ENCODE results near the gene PYGO1. TPM values are rescaled to one million over a fixed set of nuclear protein-coding genes. Genes with fewer than 3 reads are reported as not detected.

The PYGO1 gene
- 6.6 and 10.0 TPM in 2 replicates for total RNA-seq (2012; rRNA removed)
- polyA plus RNA-seq (2012; rRNA removed) = 2.6 and 3.0 TPM in 2 replicates
- 0.59 and 0.74 TPM in 2 replicates for polyA plus RNA-seq (2012; cell fraction: cytosol; rRNA removed)
- 0.44 and 5.0 TPM in 2 replicates for polyA plus RNA-seq (2012; cell fraction: nucleus; rRNA removed; ENCODE audit: low replicate concordance)
- percentile 73 among the genes with signal in this experiment for Bru-seq, nascent RNA
- BruChase-seq, experiment 1, labeled RNA remaining after a 6-hour chase = percentile 81 among the genes with signal in this experiment
- percentile 87 among the genes with signal in this experiment for BruChase-seq, experiment 2, labeled RNA remaining after a 2-hour chase
- long read RNA-seq, partial matches to known transcripts = 0 of 3 reads
- long read RNA-seq, other reads (novel, unspliced or antisense) = 1 of 3 reads

GRCh38 chr15:55588070-55588814 lies at the start of gene PYGO1:
PYGO1 (minus strand) TSS chr15:55588345; CDS start chr15:55587883, 462 bp downstream.
- peak; percentile 82 for ATAC-seq (ENCODE audit: low read depth)
- peak within 1 kb of the TSS; percentile 94 for H3K9ac ChIP-seq (ENCODE audit: low read depth, low read length)
- peak within 1 kb of the TSS; percentile 82 for H2AK9ac ChIP-seq (replicated peaks; ENCODE audit: low read depth, low read length, poor library complexity)
- H3K4ac ChIP-seq (ENCODE audit: low read depth, low read length) = peak within 1 kb of the TSS; percentile 61
- H4K20me1 ChIP-seq (ENCODE audit: insufficient read depth, low read length) = 0 out of 2 replicates have a peak, but pooled peaks cover 7% of the 10 kb centered on the region
- H2BK5ac ChIP-seq (ENCODE audit: low read depth, low read length, poor library complexity, severe bottlenecking) = peak within 1 kb of the TSS; percentile 27
- no peak within 1 kb of the TSS for H2BK15ac ChIP-seq (ENCODE audit: low read depth, low read length)
- peak within 1 kb of the TSS; percentile 53 for H4K91ac ChIP-seq (ENCODE audit: insufficient read depth, low read depth, low read length)
- ChIA-PET POLR2A (ENCODE audit: unreplicated experiment) (no interaction called here), CTCF (no interaction called here)
- TF ChIP-seq SMC3 (IDR thresholded peaks at IDR 0.05; ENCODE audit: low read depth, low read length) = no peak
- no peak for TF ChIP-seq RCOR1 (IDR thresholded peaks at IDR 0.05; ENCODE audit: insufficient replicate concordance, low read length)
- TF ChIP-seq MXI1 (IDR thresholded peaks at IDR 0.05; ENCODE audit: borderline replicate concordance, low read depth, low read length) = no peak; the same call in 1 of the 2 replicates
- TF ChIP-seq CEBPB (IDR thresholded peaks at IDR 0.05; ENCODE audit: low read depth, low read length) = peak; percentile 46
- no peak for TF ChIP-seq FOS (IDR thresholded peaks at IDR 0.05; ENCODE audit: low read depth, low read length)
- TF ChIP-seq BHLHE40 (IDR thresholded peaks at IDR 0.05; ENCODE audit: low read depth, low read length) = no peak
- TF ChIP-seq MAZ (IDR thresholded peaks at IDR 0.05; ENCODE audit: borderline replicate concordance, low read depth, low read length) = peak; percentile 67; the same call in 1 of the 2 replicates
- 0 out of 2 replicates have a peak, but pooled peaks have one; percentile 44 for TF ChIP-seq POLR2A (IDR thresholded peaks at IDR 0.05; ENCODE audit: low read depth, low read length)
- H3K79me1 ChIP-seq (ENCODE audit: low read depth in 1 of 2, low read length in 2 of 2) = peaks cover 5 to 25% of the 10 kb centered on the region in 2 experiments; a peak in 3 of 4 replicates
- H3K14ac ChIP-seq (replicated peaks; ENCODE audit: low read depth, low read length) = peak within 1 kb of the TSS; percentile 83
- peak within 1 kb of the TSS; percentile 84 for H3K23ac ChIP-seq (ENCODE audit: low read depth, low read length)
- dilution Hi-C loops (cut with HindIII; ENCODE audit: low sequenced_read_pairs, unreplicated experiment) = no loop called here
- peak within 1 kb of the TSS; percentile 75; the same call in 1 of the 2 replicates for H3K18ac ChIP-seq (ENCODE audit: low read depth, low read length)
- 1% methylated on average over 45 of the region's 107 CpGs; no CpG with 5 or more reads in 1 of the 2 experiments for WGBS, 2 experiments (ENCODE audit: extremely low coverage in 2 of 2, insufficient read length in 1 of 2)
- H4K8ac ChIP-seq (ENCODE audit: low read depth in 2 of 2, low read length in 2 of 2) = peak within 1 kb of the TSS; percentile 73 to 78
- no peaks in the 10 kb centered on the region for H3K9me3 ChIP-seq (ENCODE audit: control insufficient read depth, insufficient read depth, low read length)
- peak within 1 kb of the TSS; percentile 75 for H3K4me3 ChIP-seq (ENCODE audit: insufficient read depth, low read depth, low read length)
- H2BK20ac ChIP-seq (ENCODE audit: low read depth, low read length) = 0 out of 2 replicates have a peak within 1 kb of the TSS, but pooled peaks have one; percentile 14
- peak; percentile 62 for DNase-seq
- peaks cover 3% of the 10 kb centered on the region; the same call in 1 of the 2 replicates for H3K4me1 ChIP-seq (ENCODE audit: control insufficient read depth, insufficient read depth, low read length)
- no TSS peak for BruUV-seq (replicated peaks)
- in situ Hi-C loops (cut with MboI; ENCODE audit: low sequenced_read_pairs) = no loop called here
- H3K27ac ChIP-seq (ENCODE audit: insufficient read depth, low read length) = peak within 1 kb of the TSS; percentile 70
- intact Hi-C loops (cut with micrococcal nuclease) = no loop called here
- H2AK5ac ChIP-seq (ENCODE audit: low read depth, low read length) = peak within 1 kb of the TSS; percentile 66; the same call in 1 of the 2 replicates
- peak within 1 kb of the TSS; percentile 90 for H2AFZ ChIP-seq (replicated peaks; ENCODE audit: low read length, poor library complexity)
- H3K9me1 ChIP-seq (ENCODE audit: insufficient read depth, low read length) = no peaks in the 10 kb centered on the region
- H3K56ac ChIP-seq (ENCODE audit: extremely low read depth, insufficient read depth, low read length) = peak within 1 kb of the TSS; percentile 33; the same call in 1 of the 2 replicates
- H4K5ac ChIP-seq (ENCODE audit: low read depth, low read length) = peak within 1 kb of the TSS; percentile 61
- peak within 1 kb of the TSS; percentile 68 for H2BK120ac ChIP-seq (ENCODE audit: low read depth, low read length)
- H3K27me3 ChIP-seq (ENCODE audit: control insufficient read depth, insufficient read depth, low read length) = no peaks in the 10 kb centered on the region
- H3K4me2 ChIP-seq (ENCODE audit: low read depth, low read length) = peak within 1 kb of the TSS; percentile 96
- peaks cover 3% of the 10 kb centered on the region; the same call in 1 of the 2 replicates for H3K36me3 ChIP-seq (ENCODE audit: control insufficient read depth, insufficient read depth, low read length)

All from IMR-90 (cell line).